ENCODE measurements around the gene RAB31.

RAB31 gene

DNA sequence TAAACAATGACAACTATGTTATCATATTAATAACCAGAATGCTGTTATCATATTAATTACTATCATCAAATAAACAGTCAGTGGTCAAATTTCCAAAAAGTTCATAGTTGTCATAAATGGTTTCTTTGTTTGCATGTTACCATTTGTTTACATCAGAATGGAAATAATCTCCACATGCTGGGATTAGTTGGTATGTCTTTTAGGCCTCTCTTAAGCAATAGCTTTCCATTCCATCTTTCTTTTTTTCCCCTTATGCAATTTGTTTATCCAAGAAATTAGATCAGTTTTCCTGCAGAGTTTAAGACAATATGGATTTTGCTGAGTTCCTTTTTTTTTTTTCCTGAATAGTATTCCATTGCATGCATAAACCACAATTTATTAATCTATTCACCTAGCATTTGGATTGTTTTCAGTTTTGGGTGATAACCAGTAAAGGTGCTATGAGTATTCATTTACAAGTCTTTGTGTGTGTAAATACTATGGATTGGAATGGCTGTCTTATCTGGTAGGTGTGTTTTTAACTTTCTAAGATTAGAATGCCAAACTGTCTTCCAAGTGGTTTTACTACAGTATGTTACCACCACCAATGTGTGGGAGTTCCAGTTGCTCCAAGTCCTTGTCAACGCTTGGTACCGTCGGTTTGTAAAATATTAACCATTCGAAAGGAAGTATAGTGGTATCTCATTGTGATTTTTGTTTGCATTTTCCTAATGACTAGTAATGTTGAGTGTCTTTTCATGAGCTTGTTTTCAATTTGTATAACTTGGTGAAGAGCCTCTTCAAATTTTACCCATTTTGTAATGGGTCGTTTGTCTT lies 144.4 kb downstream of the RAB31 start:
- TF ChIP-seq GATA2 (IDR thresholded peaks at IDR 0.05; ENCODE audit: low read depth, low read length) (no peak), GATA3 (IDR thresholded peaks at IDR 0.05; ENCODE audit: low read depth, low read length) (no peak)

DNA sequence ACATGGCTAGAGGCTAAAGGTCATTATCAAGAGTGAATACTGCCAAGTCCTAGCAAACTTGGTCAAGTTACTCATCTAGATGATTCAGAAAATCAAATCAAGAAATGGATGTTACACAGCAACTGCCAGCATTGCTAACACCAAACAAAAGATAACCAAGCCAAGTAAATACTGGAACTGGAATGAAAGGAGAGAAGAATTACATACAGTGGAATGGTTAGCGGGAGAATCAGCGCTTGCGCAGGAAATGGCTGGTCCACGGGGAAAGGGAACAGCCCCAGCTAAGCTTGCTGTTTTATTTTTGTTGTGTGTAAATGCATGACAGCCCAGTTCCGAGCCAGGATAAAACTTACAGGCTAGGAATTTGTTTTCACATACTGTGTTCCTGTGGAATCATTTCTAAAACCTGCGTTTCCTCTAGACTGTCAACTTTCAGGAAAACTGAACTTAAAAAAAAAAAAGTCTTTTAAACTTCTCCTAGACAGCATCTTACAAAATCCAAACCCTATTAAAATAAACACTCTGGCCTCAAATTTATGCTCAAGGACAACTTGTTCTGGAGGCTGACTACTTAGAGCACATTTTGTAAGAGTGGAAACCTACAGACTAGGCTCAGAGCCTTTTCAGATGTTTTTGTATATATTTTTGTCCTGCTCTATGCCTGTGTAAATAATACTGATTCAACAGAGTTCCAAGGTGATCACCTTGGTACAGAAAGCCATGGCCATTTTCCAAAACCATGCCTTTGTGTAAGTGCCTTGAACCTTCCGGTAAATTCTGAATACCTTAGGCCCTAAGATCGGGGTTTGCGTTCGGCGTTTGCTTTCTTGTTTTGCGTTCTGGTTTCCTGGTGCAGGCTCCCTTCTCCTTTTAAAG lies 146.9 kb downstream of the RAB31 start:
- TF ChIP-seq GATA3 (IDR thresholded peaks at IDR 0.05; ENCODE audit: low read depth, low read length), result no peak
- TF ChIP-seq GATA2 (IDR thresholded peaks at IDR 0.05; ENCODE audit: low read depth, low read length), result no peak

DNA sequence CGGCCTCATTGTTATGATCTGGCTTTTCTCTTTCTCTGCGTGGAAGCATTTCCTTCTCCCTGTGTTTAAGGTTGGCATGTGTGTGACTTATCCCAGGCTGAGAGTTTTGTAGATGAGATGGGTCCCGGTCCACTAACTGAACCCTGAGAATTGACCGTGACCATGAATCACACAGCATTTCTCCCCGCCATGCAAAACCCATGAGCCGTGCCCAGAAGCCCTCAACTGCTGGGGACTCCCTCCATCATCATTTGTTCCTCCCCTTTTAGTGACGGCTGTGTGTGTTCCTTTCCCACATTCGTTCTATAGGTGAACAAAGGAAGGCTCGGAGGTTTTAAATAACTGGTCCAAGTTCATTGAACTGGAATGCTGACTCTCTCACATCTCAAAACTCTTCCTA lies 147.6 kb downstream of the RAB31 start:
- TF ChIP-seq GATA2 (IDR thresholded peaks at IDR 0.05; ENCODE audit: low read depth, low read length) (no peak), GATA3 (IDR thresholded peaks at IDR 0.05; ENCODE audit: low read depth, low read length) (no peak)

DNA sequence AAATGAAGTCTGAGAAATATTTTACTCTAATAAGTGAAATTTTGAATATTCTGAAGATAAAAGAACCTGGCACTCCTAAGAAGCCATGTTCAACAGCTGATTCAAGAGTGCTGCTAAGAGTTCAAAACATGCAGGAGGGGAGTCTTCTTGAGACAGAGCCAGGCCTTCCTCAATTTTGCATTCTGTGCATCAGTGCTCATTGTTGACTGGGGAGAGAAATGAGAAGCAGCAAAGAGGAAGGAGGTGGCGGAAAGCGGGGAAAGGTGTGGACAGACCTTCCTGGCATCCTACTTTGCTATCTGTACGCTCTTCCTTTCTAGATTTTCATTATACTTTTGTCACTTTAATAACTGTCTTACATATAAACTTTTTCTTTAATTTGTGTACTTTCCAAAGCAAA lies 148.0 kb downstream of the RAB31 start:
- TF ChIP-seq GATA3 (IDR thresholded peaks at IDR 0.05; ENCODE audit: low read depth, low read length), result no peak
- TF ChIP-seq GATA2 (IDR thresholded peaks at IDR 0.05; ENCODE audit: low read depth, low read length), result no peak

DNA sequence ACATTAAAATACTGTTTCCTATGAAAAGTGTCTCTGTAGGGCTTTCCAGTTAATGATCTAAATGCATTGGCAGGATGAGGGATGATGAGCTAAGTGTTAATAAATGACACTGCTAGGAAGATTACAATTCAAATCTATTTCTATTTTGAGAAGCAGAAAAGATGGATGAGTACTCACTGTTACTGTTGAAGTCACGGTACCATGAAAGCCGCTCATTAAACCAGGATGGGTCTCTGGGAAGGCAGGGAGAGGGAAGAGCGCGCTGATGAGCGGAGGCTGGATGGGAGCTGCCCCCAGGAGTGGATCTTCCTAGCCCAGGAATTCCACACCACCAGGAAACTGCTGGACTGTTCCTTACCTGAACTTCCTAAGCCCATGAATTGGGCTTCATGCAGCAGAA lies 150.5 kb downstream of the RAB31 start:
- TF ChIP-seq GATA2 (IDR thresholded peaks at IDR 0.05; ENCODE audit: low read depth, low read length) (no peak), GATA3 (IDR thresholded peaks at IDR 0.05; ENCODE audit: low read depth, low read length) (no peak)

DNA sequence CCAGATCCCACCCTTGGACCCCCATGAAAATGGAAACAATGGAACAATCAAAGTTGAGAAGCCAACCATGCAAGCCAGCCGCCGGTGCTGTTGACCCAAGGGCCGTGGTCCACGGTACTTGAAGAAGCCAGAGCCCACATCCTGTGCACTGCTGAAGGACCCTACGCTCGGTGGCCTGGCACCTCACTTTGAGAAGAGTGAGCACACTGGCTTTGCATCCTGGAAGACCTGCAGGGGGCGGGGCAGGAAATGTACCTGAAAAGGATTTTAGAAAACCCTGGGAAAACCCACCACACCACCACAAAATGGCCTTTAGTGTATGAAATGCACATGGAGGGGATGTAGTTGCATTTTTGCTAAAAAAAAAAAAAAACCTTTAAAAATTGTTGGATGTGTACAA lies 151.1 kb downstream of the RAB31 start:
- no peak for TF ChIP-seq GATA3 (IDR thresholded peaks at IDR 0.05; ENCODE audit: low read depth, low read length)
- TF ChIP-seq GATA2 (IDR thresholded peaks at IDR 0.05; ENCODE audit: low read depth, low read length), result no peak

DNA sequence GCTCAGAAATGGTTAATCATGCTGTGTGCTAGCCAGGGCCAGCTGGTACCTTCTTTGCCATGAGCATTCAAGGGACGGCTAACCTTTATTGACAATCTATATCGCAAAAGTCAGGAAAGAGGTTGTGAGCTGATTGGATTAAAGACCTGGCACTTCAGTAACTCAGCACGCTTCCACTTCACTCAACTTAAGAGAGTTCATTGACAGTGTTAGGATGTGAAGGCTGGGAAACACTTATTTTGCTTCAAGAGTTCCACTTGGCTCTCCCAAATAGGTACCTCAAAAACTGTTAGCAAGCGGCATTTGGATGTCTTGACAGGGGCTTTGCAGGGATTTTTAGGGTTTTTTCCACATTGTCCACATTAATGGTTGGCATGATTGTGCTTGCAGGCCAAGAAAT lies 152.6 kb downstream of the RAB31 start:
- TF ChIP-seq GATA2 (IDR thresholded peaks at IDR 0.05; ENCODE audit: low read depth, low read length) (no peak), GATA3 (IDR thresholded peaks at IDR 0.05; ENCODE audit: low read depth, low read length) (no peak)

DNA sequence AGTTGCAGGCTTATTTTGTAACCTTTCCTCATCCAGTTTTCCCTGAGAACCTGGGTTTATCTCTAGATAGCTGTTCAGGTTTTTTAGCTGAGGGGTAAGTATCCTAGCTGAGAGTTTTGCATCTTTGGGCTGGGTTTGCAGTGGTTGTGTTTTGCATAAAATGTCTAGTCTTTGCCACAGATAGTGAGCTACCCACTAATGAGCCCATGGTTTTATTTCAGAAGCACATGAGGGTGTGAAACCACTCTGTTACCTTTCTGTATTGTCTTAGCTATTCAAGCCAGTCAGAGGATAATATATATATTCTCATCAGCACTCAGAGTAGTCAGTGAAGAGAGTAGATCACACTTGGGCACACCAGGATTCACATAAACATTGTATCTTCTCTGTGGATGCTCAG lies 153.1 kb downstream of the RAB31 start:
- no peak for TF ChIP-seq GATA2 (IDR thresholded peaks at IDR 0.05; ENCODE audit: low read depth, low read length)
- no peak for TF ChIP-seq GATA3 (IDR thresholded peaks at IDR 0.05; ENCODE audit: low read depth, low read length)

DNA sequence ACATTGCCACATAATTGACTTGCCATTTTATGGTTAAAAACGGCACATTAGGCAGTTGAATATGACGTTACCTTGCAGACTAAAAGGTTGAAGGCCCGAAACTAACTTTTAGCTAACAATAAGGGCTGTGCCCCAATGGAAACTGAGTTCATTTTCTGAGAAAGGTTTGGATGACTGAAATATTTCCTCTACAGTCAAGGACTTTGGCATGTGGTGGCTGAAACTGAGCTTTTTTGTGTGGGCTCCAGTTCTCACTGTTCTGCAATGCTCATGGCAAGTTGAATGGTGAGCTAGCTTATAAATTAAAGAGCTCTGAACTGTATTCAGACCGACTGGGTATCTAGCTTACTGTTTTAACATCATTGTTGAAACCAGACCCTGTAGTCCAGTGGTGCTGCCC lies 153.8 kb downstream of the RAB31 start:
- TF ChIP-seq GATA3 (IDR thresholded peaks at IDR 0.05; ENCODE audit: low read depth, low read length) (no peak), GATA2 (IDR thresholded peaks at IDR 0.05; ENCODE audit: low read depth, low read length) (no peak)

DNA sequence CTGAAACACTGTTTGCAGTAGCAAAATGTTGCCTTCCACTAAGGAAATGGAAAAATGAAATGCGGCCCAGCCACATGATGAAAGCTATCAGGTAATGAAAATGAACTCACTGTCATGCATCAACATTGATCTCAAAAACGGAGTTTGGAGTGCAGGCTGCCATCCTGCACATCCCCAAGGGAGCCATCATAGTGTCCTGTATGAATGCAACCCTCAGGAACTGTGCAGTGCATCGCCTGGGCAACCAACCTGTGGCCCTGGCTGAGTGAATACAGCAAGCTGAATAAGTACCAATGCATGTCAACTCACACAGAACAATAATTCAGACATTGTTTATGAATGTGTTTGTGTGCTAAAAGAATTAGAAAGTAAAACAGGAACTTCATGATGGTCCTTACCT lies 154.6 kb downstream of the RAB31 start:
- TF ChIP-seq GATA3 (IDR thresholded peaks at IDR 0.05; ENCODE audit: low read depth, low read length) (no peak), GATA2 (IDR thresholded peaks at IDR 0.05; ENCODE audit: low read depth, low read length) (no peak)

DNA sequence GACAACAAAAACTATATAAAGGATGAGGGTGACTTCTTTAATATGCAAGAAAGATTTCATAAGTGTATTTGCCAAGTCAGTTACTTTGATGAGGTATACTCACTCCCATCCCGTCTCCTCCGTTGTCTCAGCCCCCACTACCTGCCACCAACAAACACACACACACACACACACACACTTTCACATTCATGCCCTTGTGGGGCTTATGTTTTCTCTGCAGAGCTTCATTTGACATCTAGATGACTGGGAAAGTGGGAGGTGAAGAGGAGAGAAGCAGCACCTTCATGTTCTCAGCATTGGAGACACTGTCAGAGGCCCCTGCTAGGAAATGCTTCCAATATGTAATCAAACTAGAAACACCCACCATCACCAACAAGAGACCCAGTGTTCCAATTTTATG lies 155.2 kb downstream of the RAB31 start:
- TF ChIP-seq GATA2 (IDR thresholded peaks at IDR 0.05; ENCODE audit: low read depth, low read length) (no peak), GATA3 (IDR thresholded peaks at IDR 0.05; ENCODE audit: low read depth, low read length) (no peak)

DNA sequence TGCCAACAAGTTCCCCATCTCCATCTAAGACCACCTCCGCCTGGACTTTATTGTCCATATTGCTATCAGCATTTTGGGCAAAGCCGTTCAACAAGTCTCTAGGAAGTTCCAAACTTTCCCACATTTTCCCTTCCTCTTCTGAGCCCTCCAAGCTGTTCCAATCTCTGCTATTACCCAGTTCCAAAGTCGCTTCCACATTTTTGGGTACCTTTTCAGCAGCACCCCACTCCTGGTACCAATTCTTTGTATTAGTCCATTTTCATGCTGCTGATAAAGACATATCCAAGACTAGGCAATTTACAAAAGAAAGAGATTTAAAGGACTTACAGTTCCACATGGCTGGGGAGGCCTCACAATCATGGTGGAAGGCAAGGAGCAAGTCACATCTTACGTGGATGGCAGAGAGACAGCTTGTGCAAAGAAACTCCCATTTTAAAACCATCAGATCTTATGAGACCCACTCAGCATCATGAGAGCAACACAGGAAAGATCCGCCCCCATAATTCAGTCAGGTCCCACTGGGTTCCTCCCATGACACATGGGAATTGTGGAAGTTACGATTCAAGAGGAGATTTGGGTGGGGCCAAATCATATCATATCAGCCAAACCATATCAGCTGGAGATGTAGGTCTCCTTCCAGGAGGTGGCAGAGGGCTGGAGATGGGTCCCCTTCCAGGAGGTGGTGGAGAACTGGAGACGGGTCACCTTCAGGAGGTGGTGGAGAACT lies 157.8 kb downstream of the RAB31 start:
- TF ChIP-seq GATA2 (IDR thresholded peaks at IDR 0.05; ENCODE audit: low read depth, low read length), result no peak
- no peak for TF ChIP-seq GATA3 (IDR thresholded peaks at IDR 0.05; ENCODE audit: low read depth, low read length)

DNA sequence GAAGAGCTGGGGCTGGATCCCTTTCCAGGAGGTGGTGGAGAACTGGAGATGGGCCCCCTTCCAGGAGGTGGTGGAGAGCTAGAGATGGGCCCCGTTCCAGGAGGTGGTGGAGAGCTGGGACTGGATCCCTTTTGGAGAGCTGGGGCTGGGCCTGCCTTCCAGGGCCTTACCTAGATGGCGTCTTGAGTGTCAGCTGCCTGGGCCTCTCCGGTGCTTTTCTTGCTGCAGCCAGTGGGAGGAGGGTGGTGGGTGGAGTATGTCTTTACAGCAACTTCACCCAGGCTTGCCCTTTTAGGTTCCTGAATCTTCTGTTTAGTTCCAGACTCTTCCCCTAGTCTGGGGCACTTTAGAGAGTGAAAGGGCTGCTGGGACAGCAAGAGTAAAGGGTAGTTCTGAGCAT lies 158.5 kb downstream of the RAB31 start:
- TF ChIP-seq GATA3 (IDR thresholded peaks at IDR 0.05; ENCODE audit: low read depth, low read length) (no peak), GATA2 (IDR thresholded peaks at IDR 0.05; ENCODE audit: low read depth, low read length) (no peak)

DNA sequence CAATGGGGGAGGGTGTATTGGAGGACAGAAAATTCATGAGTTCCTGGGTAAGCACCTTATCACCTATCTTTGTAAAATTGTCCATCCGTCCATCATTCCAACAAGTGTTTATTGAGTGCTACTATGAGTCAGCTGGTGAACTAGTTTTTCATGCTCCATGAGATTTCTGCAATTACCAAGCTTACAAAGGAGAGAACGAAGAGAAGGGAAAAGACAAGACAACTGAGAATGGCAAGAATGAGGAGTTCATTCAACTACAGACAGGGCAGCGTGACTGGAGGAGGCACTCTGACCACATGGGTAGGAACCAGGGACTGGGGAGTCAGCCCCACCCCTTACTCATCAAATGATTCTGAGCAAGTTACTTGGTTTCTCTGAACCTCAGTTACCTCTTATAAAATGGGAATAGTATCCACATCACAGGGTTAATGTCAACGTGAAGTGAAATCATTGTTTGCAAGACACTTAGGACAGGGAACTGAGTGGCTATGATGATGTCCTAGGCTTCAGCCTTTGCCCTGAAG lies 159.0 kb downstream of the RAB31 start:
- TF ChIP-seq GATA2 (IDR thresholded peaks at IDR 0.05; ENCODE audit: low read depth, low read length) (no peak), GATA3 (IDR thresholded peaks at IDR 0.05; ENCODE audit: low read depth, low read length) (no peak)
